Keratinocyte (primary cell): Measurements from ENCODE around the gene PSMA3. TPM values are rescaled to one million over a fixed set of nuclear protein-coding genes. Genes with fewer than 3 reads are reported as not detected.

Source experiments
- DNase-seq: peaks from one replicate; pipeline ENCODE4 v3.0.0-alpha.2; 2011; ENCODE audit warnings: low read depth, missing footprints, low spot score
- FAIRE-seq: peaks from 2 replicates; lab custom pipeline; 2011; peaks lifted over from hg19 to GRCh38; lab: Jason Lieb, UNC
- H2AFZ ChIP-seq: 2 replicates; pipeline ENCODE4 v1.6.0; 2012; ENCODE audit warnings: low read length, control low read depth, inconsistent platforms; ENCODE audit not compliant: control insufficient read depth
- H3K27ac ChIP-seq: 2 replicates; pipeline ENCODE4 v1.5.1; 2011; ENCODE audit warnings: low read length; ENCODE audit not compliant: control insufficient read depth, insufficient read depth
- H3K27me3 ChIP-seq: 3 replicates; pipeline ENCODE4 v1.6.0; 2011; ENCODE audit warnings: low read length; ENCODE audit not compliant: control insufficient read depth, insufficient read depth; ENCODE audit errors: extremely low read depth
- H3K36me3 ChIP-seq, 2 experiments: 2 replicates in 1 of 2; 3 replicates in 1 of 2; pipeline ENCODE4 v1.5.1; 2011; ENCODE audit warnings: low read length in 2 of 2, mild to moderate bottlenecking in 1 of 2; ENCODE audit not compliant: control insufficient read depth in 2 of 2, insufficient read depth in 2 of 2; ENCODE audit errors: extremely low read depth in 1 of 2
- H3K4me1 ChIP-seq: 3 replicates; pipeline ENCODE4 v1.5.1; 2011; ENCODE audit warnings: low read length; ENCODE audit not compliant: control insufficient read depth, insufficient read depth; ENCODE audit errors: extremely low read depth
- H3K4me2 ChIP-seq: 3 replicates; pipeline ENCODE4 v1.6.0; 2011; ENCODE audit warnings: low read depth, low read length; ENCODE audit not compliant: control insufficient read depth, insufficient read depth; ENCODE audit errors: extremely low read depth
- H3K4me3 ChIP-seq, 3 experiments: fragments of 200-600 bp in 1 of 3; sonication (generic) in 1 of 3; 2 replicates in 2 of 3; 3 replicates in 1 of 3; pipeline ENCODE4 v1.5.1; 2011 to 2016; ENCODE audit warnings: low read length in 3 of 3, mild to moderate bottlenecking in 3 of 3, control low read depth in 2 of 3, inconsistent platforms in 1 of 3, low read depth in 1 of 3, mixed read lengths in 1 of 3, mixed run types in 1 of 3, moderate library complexity in 1 of 3; ENCODE audit not compliant: control insufficient read depth in 2 of 3, insufficient read depth in 2 of 3; ENCODE audit errors: extremely low read depth in 1 of 3
- H3K79me2 ChIP-seq: 2 replicates; pipeline ENCODE4 v1.6.0; 2012; ENCODE audit warnings: low read length; ENCODE audit not compliant: control insufficient read depth, insufficient read depth
- H3K9ac ChIP-seq: 3 replicates; pipeline ENCODE4 v1.6.0; 2011; ENCODE audit warnings: low read length; ENCODE audit not compliant: control insufficient read depth, insufficient read depth; ENCODE audit errors: extremely low read depth
- H3K9me1 ChIP-seq: 3 replicates; pipeline ENCODE4 v1.6.0; 2011; ENCODE audit warnings: low read length; ENCODE audit not compliant: control insufficient read depth, insufficient read depth; ENCODE audit errors: extremely low read depth
- H3K9me3 ChIP-seq: 2 replicates; pipeline ENCODE4 v1.5.1; 2012; ENCODE audit warnings: low read depth, low read length; ENCODE audit not compliant: control insufficient read depth
- H4K20me1 ChIP-seq: 3 replicates; pipeline ENCODE4 v1.6.0; 2011; ENCODE audit warnings: low read length; ENCODE audit not compliant: control insufficient read depth, insufficient read depth; ENCODE audit errors: extremely low read depth
- EZH2 ChIP-seq: IDR thresholded peaks from one replicate; pipeline ENCODE4 v1.6.1; 2012; ENCODE audit warnings: inconsistent platforms, mild to moderate bottlenecking, low read length, moderate library complexity
- dilution Hi-C: fragments of 300-500 bp; cut with MboI; formaldehyde crosslinking; loops from one replicate; pipeline ENCODE4 v1.7.0; 2020; ENCODE audit warnings: low sequenced_read_pairs; ENCODE audit not compliant: extremely low pct_ligation_motif_present
- polyA plus RNA-seq, 5 experiments: library from polyadenylated mRNA; depleted of rRNA in 3 of 5; stranded (reverse) in 3 of 5; stranded (forward) in 1 of 5; unstranded in 1 of 5; fragments of >200 nt; gene quantifications; 1 replicate in 1 of 5; 2 replicates in 3 of 5; 3 replicates in 1 of 5; pipeline versions ENCODE4 v1.2.1 to v1.2.3, GENCODE V29; 2011 to 2012; ENCODE audit warnings: missing spikeins in 2 of 5, low read depth in 1 of 5, low replicate concordance in 1 of 5
- TF ChIP-seq, protein P1 (sequence below), 3 experiments: IDR thresholded peaks in 1 of 3; conservative IDR thresholded peaks in 1 of 3; optimal IDR thresholded peaks in 1 of 3; 2 replicates in 2 of 3; 3 replicates in 1 of 3; pipeline versions ENCODE3 to v1.5.1; 2011; ENCODE audit warnings: low read length in 3 of 3, mild to moderate bottlenecking in 3 of 3, moderate library complexity in 2 of 3, control low read depth in 1 of 3, inconsistent platforms in 1 of 3; ENCODE audit not compliant: insufficient read depth in 2 of 3; ENCODE audit errors: extremely low read depth in 1 of 3

Gene PSMA3
- polyA plus RNA-seq, 1 donor (not counting 4 experiments of a cell fraction or from before 2014, with no cell fraction given): 325 TPM

DNA sequence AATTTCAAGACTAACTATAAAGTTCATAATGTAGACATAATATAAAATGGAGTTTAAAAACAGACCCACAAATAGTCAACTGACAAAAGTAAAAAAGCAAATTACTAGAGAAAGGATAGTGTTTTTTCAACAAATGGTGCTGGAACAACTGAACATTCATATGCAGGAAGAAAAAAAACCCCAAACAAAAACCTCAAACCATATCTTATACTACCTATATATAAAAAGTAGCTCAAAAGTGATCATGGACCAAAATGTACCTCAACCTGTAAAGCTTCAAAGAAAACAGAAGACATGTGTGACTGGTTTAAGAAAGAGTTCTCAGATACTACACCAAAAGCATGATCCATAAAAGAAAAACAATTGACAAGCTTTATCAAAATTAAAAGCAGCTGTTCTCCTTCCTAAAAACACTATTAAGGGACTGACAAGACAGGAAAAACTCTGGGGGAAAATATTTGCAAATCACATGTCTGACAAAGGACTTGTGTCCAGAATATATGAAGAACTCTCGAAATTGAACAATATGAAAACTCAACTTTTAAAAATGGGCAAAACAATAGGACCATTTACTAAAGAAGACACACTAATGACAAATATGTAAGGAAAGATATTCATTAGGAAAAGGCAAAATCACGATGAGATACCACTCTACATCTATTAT is 31.0 kb downstream of the PSMA3 start:
- Histone ChIP-seq H3K4me3 (no peak overlapping the region), H3K27me3 (no peaks in the 10 kb centered on the region), H3K9me1 (no peaks in the 10 kb centered on the region), H4K20me1 (peaks cover 2% of the 10 kb centered on the region), H3K4me1 (no peaks in the 10 kb centered on the region), H3K9me3 (no peaks in the 10 kb centered on the region), H2AFZ (no peak overlapping the region), H3K79me2 (peaks cover 60% of the 10 kb centered on the region), H3K27ac (no peak overlapping the region), H3K4me2 (no peak overlapping the region), H3K36me3 (peaks cover 4 to 21% of the 10 kb centered on the region in 2 experiments), H3K9ac (no peak overlapping the region)
- DNase-seq: no peak
- TF ChIP-seq, protein P1, sequence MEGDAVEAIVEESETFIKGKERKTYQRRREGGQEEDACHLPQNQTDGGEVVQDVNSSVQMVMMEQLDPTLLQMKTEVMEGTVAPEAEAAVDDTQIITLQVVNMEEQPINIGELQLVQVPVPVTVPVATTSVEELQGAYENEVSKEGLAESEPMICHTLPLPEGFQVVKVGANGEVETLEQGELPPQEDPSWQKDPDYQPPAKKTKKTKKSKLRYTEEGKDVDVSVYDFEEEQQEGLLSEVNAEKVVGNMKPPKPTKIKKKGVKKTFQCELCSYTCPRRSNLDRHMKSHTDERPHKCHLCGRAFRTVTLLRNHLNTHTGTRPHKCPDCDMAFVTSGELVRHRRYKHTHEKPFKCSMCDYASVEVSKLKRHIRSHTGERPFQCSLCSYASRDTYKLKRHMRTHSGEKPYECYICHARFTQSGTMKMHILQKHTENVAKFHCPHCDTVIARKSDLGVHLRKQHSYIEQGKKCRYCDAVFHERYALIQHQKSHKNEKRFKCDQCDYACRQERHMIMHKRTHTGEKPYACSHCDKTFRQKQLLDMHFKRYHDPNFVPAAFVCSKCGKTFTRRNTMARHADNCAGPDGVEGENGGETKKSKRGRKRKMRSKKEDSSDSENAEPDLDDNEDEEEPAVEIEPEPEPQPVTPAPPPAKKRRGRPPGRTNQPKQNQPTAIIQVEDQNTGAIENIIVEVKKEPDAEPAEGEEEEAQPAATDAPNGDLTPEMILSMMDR (optimal IDR thresholded peaks at IDR 0.05 in 1 of 3, IDR thresholded peaks at IDR 0.05 in 1 of 3, conservative IDR thresholded peaks at IDR 0.05 in 1 of 3; ENCODE audit: extremely low read depth in 1 of 3, insufficient read depth in 2 of 3, low read length in 3 of 3): no peak
- no peak for TF ChIP-seq EZH2
- no peak for FAIRE-seq
- dilution Hi-C loops: no loop called here

GRCh38 chr14:58276208-58276607 is 31.6 kb downstream of the PSMA3 start:
- dilution Hi-C loops: no loop called here
- Histone ChIP-seq H3K9ac (no peak overlapping the region), H3K4me2 (no peak overlapping the region), H3K4me1 (peaks cover 5% of the 10 kb centered on the region), H3K9me3 (no peaks in the 10 kb centered on the region), H4K20me1 (peaks cover 2% of the 10 kb centered on the region), H3K27me3 (no peaks in the 10 kb centered on the region), H3K27ac (no peak overlapping the region), H2AFZ (no peak overlapping the region), H3K9me1 (no peaks in the 10 kb centered on the region), H3K79me2 (peaks cover 63% of the 10 kb centered on the region), H3K36me3 (peaks cover 4 to 21% of the 10 kb centered on the region in 2 experiments), H3K4me3 (no peak overlapping the region)
- no peak for FAIRE-seq
- no peak for DNase-seq
- TF ChIP-seq, protein P1 (optimal IDR thresholded peaks at IDR 0.05 in 1 of 3, IDR thresholded peaks at IDR 0.05 in 1 of 3, conservative IDR thresholded peaks at IDR 0.05 in 1 of 3; ENCODE audit: extremely low read depth in 1 of 3, insufficient read depth in 2 of 3, low read length in 3 of 3): no peak
- TF ChIP-seq EZH2: no peak
